Liver (tissue), 3 donors: ENCODE measurements around the gene RASGRP2.

Experiments
- EGR1 ChIP-seq, 2 donors: IDR thresholded peaks; 2 replicates each; pipeline ENCODE4 v1.6.1; 2016 to 2018; ENCODE audit warnings: antibody characterized with exemption in 2 of 2, low read depth in 2 of 2
- GABPA ChIP-seq, 2 donors: IDR thresholded peaks in 1 of 2; conservative IDR thresholded peaks in 1 of 2; 2 replicates each; pipeline ENCODE4 v1.6.1; 2016; ENCODE audit warnings: antibody characterized with exemption in 2 of 2, mild to moderate bottlenecking in 1 of 2, moderate library complexity in 1 of 2
- HNF4G ChIP-seq: IDR thresholded peaks from 2 replicates; pipeline ENCODE4 v1.6.1; 2016; ENCODE audit warnings: antibody characterized with exemption
- REST ChIP-seq: IDR thresholded peaks from 2 replicates; pipeline ENCODE4 v1.6.1; 2016; ENCODE audit warnings: antibody characterized with exemption, mild to moderate bottlenecking
- TAF1 ChIP-seq: conservative IDR thresholded peaks from 2 replicates; pipeline ENCODE4 v1.6.1; 2016; ENCODE audit warnings: antibody characterized with exemption, mild to moderate bottlenecking
- YY1 ChIP-seq: IDR thresholded peaks from 2 replicates; pipeline ENCODE4 v1.6.1; 2016; ENCODE audit warnings: antibody characterized with exemption, mild to moderate bottlenecking
- TF ChIP-seq, protein P1 (sequence below): fragments of 150-350 bp; IDR thresholded peaks from 2 replicates; pipeline ENCODE4 v1.5.1; 2017; ENCODE audit warnings: improper control_type of control experiment, low read depth, low read length; ENCODE audit not compliant: missing input control
- TF ChIP-seq, protein P2 (sequence below): IDR thresholded peaks from 2 replicates; pipeline ENCODE4 v1.6.1; 2016; ENCODE audit warnings: antibody characterized with exemption
- TF ChIP-seq, protein P3 (sequence below): IDR thresholded peaks from 2 replicates; pipeline ENCODE4 v1.6.1; 2016; ENCODE audit warnings: antibody characterized with exemption
- TF ChIP-seq, protein P4 (sequence below): IDR thresholded peaks from 2 replicates; pipeline ENCODE4 v1.6.1; 2016; ENCODE audit warnings: antibody characterized with exemption
- donor health status: healthy.
- donor health status: healthy.

DNA sequence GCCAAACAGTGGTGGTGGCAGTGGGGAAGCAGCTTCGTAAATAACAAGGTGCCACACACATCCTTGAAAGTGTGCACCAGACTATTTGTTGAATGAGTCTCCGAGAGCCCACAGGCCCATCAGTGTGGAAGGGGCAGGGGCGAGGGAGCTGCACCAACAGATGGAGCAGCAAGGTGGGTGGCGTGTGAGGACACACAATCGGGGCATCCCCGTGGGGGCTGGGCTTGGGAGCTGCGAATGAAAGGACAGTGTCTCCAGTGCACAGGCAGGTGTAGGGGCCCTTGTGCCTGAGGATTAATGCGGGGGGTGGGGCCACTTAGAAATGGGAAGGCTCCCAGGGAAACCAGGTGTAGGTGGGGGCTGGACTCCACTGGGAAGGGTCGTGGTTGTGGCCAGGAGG lies 23.8 kb downstream of the RASGRP2 start:
- TF ChIP-seq, protein P1, sequence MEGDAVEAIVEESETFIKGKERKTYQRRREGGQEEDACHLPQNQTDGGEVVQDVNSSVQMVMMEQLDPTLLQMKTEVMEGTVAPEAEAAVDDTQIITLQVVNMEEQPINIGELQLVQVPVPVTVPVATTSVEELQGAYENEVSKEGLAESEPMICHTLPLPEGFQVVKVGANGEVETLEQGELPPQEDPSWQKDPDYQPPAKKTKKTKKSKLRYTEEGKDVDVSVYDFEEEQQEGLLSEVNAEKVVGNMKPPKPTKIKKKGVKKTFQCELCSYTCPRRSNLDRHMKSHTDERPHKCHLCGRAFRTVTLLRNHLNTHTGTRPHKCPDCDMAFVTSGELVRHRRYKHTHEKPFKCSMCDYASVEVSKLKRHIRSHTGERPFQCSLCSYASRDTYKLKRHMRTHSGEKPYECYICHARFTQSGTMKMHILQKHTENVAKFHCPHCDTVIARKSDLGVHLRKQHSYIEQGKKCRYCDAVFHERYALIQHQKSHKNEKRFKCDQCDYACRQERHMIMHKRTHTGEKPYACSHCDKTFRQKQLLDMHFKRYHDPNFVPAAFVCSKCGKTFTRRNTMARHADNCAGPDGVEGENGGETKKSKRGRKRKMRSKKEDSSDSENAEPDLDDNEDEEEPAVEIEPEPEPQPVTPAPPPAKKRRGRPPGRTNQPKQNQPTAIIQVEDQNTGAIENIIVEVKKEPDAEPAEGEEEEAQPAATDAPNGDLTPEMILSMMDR: no peak
- TF ChIP-seq, protein P2, sequence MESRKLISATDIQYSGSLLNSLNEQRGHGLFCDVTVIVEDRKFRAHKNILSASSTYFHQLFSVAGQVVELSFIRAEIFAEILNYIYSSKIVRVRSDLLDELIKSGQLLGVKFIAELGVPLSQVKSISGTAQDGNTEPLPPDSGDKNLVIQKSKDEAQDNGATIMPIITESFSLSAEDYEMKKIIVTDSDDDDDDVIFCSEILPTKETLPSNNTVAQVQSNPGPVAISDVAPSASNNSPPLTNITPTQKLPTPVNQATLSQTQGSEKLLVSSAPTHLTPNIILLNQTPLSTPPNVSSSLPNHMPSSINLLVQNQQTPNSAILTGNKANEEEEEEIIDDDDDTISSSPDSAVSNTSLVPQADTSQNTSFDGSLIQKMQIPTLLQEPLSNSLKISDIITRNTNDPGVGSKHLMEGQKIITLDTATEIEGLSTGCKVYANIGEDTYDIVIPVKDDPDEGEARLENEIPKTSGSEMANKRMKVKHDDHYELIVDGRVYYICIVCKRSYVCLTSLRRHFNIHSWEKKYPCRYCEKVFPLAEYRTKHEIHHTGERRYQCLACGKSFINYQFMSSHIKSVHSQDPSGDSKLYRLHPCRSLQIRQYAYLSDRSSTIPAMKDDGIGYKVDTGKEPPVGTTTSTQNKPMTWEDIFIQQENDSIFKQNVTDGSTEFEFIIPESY: no peak
- TF ChIP-seq TAF1: no peak
- TF ChIP-seq GABPA (IDR thresholded peaks at IDR 0.05 in 1 of 2, conservative IDR thresholded peaks at IDR 0.05 in 1 of 2): no peak
- no peak for TF ChIP-seq YY1
- no peak for TF ChIP-seq EGR1 (IDR thresholded peaks at IDR 0.05; ENCODE audit: low read depth in 2 of 2)
- TF ChIP-seq, protein P3, sequence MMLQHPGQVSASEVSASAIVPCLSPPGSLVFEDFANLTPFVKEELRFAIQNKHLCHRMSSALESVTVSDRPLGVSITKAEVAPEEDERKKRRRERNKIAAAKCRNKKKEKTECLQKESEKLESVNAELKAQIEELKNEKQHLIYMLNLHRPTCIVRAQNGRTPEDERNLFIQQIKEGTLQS: no peak
- TF ChIP-seq HNF4G: no peak
- no peak for TF ChIP-seq REST
- TF ChIP-seq, protein P4, sequence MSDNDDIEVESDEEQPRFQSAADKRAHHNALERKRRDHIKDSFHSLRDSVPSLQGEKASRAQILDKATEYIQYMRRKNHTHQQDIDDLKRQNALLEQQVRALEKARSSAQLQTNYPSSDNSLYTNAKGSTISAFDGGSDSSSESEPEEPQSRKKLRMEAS: no peak
